ENCODE measurements around the gene EYS. TPM values are rescaled to one million over a fixed set of nuclear protein-coding genes. Genes with fewer than 3 reads are reported as not detected.

EYS gene
- total RNA-seq, 1 donor from 2014 or later, result not detected

DNA sequence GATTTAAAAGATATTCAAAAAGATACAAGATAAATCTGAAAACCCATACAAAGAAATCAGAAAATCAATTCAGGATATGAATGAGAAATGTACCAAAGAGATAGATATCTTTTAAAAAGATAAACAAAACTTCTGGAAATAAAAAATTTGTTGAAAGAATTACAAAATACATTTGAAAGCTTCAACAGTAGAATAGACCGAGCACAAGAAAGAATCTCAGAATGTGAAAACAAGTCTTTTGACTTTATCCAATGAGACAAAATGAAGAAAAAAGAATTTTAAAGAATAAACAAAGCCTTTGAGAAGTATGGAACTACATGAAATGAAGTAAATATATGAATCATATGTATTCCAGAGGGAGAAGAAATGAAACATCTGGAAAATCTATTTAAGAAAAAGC, 1011.0 kb downstream of the EYS start:
- no peak for DNase-seq (ENCODE audit: extremely low spot score, unreplicated experiment)
- H3K4me1 Mint-ChIP-seq (ENCODE audit: unreplicated experiment), result no peaks in the 10 kb centered on the region
- H3K36me3 Mint-ChIP-seq (ENCODE audit: unreplicated experiment), result no peaks in the 10 kb centered on the region
- H3K4me3 Mint-ChIP-seq (ENCODE audit: unreplicated experiment), result no peak overlapping the region
- TF ChIP-seq, protein P1, sequence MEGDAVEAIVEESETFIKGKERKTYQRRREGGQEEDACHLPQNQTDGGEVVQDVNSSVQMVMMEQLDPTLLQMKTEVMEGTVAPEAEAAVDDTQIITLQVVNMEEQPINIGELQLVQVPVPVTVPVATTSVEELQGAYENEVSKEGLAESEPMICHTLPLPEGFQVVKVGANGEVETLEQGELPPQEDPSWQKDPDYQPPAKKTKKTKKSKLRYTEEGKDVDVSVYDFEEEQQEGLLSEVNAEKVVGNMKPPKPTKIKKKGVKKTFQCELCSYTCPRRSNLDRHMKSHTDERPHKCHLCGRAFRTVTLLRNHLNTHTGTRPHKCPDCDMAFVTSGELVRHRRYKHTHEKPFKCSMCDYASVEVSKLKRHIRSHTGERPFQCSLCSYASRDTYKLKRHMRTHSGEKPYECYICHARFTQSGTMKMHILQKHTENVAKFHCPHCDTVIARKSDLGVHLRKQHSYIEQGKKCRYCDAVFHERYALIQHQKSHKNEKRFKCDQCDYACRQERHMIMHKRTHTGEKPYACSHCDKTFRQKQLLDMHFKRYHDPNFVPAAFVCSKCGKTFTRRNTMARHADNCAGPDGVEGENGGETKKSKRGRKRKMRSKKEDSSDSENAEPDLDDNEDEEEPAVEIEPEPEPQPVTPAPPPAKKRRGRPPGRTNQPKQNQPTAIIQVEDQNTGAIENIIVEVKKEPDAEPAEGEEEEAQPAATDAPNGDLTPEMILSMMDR (IDR thresholded peaks at IDR 0.05), result no peak
- peaks cover 35% of the 10 kb centered on the region for H3K9me3 Mint-ChIP-seq (ENCODE audit: unreplicated experiment)
- no peak overlapping the region for H3K27ac Mint-ChIP-seq (ENCODE audit: unreplicated experiment)
- no peaks in the 10 kb centered on the region for H3K27me3 Mint-ChIP-seq (ENCODE audit: unreplicated experiment)

DNA sequence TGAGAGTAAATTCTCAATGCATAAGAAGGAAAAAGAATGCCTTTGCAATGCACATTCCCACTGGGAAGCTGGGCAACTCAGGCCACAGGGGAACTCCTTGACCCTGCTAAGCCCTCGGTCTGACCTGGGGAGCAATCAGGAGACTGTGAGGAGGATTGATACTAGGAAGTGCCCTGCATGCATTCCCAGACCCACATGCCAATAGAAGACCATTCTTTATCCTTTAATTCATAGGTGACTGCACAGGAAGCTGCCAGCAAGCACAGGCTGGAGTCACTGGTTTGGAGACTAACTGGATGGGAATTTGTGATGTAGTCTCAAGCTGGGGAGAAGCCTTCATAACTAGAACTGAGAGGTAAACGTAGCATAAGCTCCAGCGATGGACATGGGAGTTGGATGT, 1012.7 kb downstream of the EYS start:
- Mint-ChIP-seq H3K9me3 (ENCODE audit: unreplicated experiment) (peaks cover 35% of the 10 kb centered on the region), H3K4me1 (ENCODE audit: unreplicated experiment) (no peaks in the 10 kb centered on the region), H3K36me3 (ENCODE audit: unreplicated experiment) (no peaks in the 10 kb centered on the region), H3K27me3 (ENCODE audit: unreplicated experiment) (no peaks in the 10 kb centered on the region), H3K4me3 (ENCODE audit: unreplicated experiment) (no peak overlapping the region), H3K27ac (ENCODE audit: unreplicated experiment) (no peak overlapping the region)
- TF ChIP-seq, protein P1 (IDR thresholded peaks at IDR 0.05), result no peak
- no peak for DNase-seq (ENCODE audit: extremely low spot score, unreplicated experiment)

DNA sequence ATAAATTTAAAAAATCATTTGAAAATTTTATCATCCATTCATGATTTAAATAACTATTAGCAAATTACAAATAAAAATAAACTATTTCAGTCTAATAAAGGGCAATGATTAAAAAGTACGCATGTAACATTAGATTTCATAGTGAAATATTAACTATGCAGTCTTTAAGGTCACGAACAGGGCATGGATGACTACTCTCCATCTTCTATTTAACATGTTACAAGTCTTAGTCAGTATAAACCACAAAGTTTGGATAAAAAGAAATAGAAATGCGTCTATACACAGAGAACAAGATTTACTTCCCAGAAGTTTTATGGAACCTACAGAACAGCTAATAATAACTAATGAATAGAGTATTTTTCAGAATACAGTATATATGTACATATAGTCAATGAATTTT, 1016.0 kb downstream of the EYS start:
- DNase-seq (ENCODE audit: extremely low spot score, unreplicated experiment), result no peak
- no peaks in the 10 kb centered on the region for H3K4me1 Mint-ChIP-seq (ENCODE audit: unreplicated experiment)
- H3K27me3 Mint-ChIP-seq (ENCODE audit: unreplicated experiment), result no peaks in the 10 kb centered on the region

GRCh38 chr6:64685401-64685800, 1021.6 kb downstream of the EYS start:
- Mint-ChIP-seq H3K27me3 (ENCODE audit: unreplicated experiment) (no peaks in the 10 kb centered on the region), H3K4me1 (ENCODE audit: unreplicated experiment) (peaks cover 42% of the 10 kb centered on the region), H3K9me3 (ENCODE audit: unreplicated experiment) (peaks cover 12% of the 10 kb centered on the region), H3K4me3 (ENCODE audit: unreplicated experiment) (no peak overlapping the region), H3K36me3 (ENCODE audit: unreplicated experiment) (peaks cover 3% of the 10 kb centered on the region), H3K27ac (ENCODE audit: unreplicated experiment) (no peak overlapping the region)
- TF ChIP-seq, protein P1 (IDR thresholded peaks at IDR 0.05), result no peak
- no peak for DNase-seq (ENCODE audit: extremely low spot score, unreplicated experiment)

More for the DNA sequence above, 1016.0 kb downstream of the EYS start:
- no peak overlapping the region for H3K4me3 Mint-ChIP-seq (ENCODE audit: unreplicated experiment)
- H3K9me3 Mint-ChIP-seq (ENCODE audit: unreplicated experiment), result peaks cover 20% of the 10 kb centered on the region
- TF ChIP-seq, protein P1 (IDR thresholded peaks at IDR 0.05), result no peak
- no peak overlapping the region for H3K27ac Mint-ChIP-seq (ENCODE audit: unreplicated experiment)
- peaks cover 3% of the 10 kb centered on the region for H3K36me3 Mint-ChIP-seq (ENCODE audit: unreplicated experiment)

GRCh38 chr6:64683682-64684081, 1023.3 kb downstream of the EYS start:
- H3K4me1 Mint-ChIP-seq (ENCODE audit: unreplicated experiment), result peaks cover 46% of the 10 kb centered on the region
- TF ChIP-seq, protein P1 (IDR thresholded peaks at IDR 0.05), result no peak
- no peak for DNase-seq (ENCODE audit: extremely low spot score, unreplicated experiment)
- peak overlapping the region; percentile 82 for H3K27ac Mint-ChIP-seq (ENCODE audit: unreplicated experiment)
- H3K27me3 Mint-ChIP-seq (ENCODE audit: unreplicated experiment), result no peaks in the 10 kb centered on the region
- H3K4me3 Mint-ChIP-seq (ENCODE audit: unreplicated experiment), result no peak overlapping the region
- peaks cover 3% of the 10 kb centered on the region for H3K36me3 Mint-ChIP-seq (ENCODE audit: unreplicated experiment)
- H3K9me3 Mint-ChIP-seq (ENCODE audit: unreplicated experiment), result peaks cover 12% of the 10 kb centered on the region
